GM18511 (cell line): ENCODE results near the gene CMTR1.

Experiments used
- ATAC-seq: cut with Tn5 transposase; IDR thresholded peaks from one replicate; pipeline ENCODE4 v1.9.1; 2021; ENCODE audit warnings: mild to moderate bottlenecking, moderate library complexity; ENCODE audit not compliant: unreplicated experiment

The CMTR1 gene

GRCh38 chr6:37528541-37528940 is 95.5 kb downstream of the CMTR1 start:
- no peak for ATAC-seq

GRCh38 chr6:37530297-37530696 is 97.3 kb downstream of the CMTR1 start:
- no peak for ATAC-seq

GRCh38 chr6:37531026-37531425 is 98.0 kb downstream of the CMTR1 start:
- ATAC-seq, result no peak
